Adrenal gland (tissue), 12 donors: ENCODE measurements around the gene RHBDF2. TPM values are rescaled to one million over a fixed set of nuclear protein-coding genes. Genes with fewer than 3 reads are reported as not detected.

Experiments
- DNase-seq, 7 donors: peaks; one replicate each; pipeline ENCODE4 v3.0.0-alpha.2; 2019 to 2020
- H3K27ac ChIP-seq, 5 donors: fragments of 200-600 bp; sonication (generic) in 4 of 5; 1 replicate in 3 of 5; 2 replicates in 2 of 5; pipeline versions ENCODE4 v1.5.1 to v1.8.0; 2016 to 2020; ENCODE audit warnings: mild to moderate bottlenecking in 1 of 5
- H3K27me3 ChIP-seq: fragments of 200-600 bp; 2 replicates; pipeline ENCODE4 v1.8.0; 2021
- H3K36me3 ChIP-seq, 2 donors: fragments of 200-600 bp; replicated peaks in 1 of 2; 1 replicate in 1 of 2; 2 replicates in 1 of 2; pipeline versions ENCODE4 v1.5.1 to v1.8.0; 2018 to 2022
- H3K4me1 ChIP-seq, 2 donors: fragments of 200-600 bp; replicated peaks in 1 of 2; 1 replicate in 1 of 2; 2 replicates in 1 of 2; pipeline versions ENCODE4 v1.5.1 to v1.8.0; 2018 to 2021
- H3K4me3 ChIP-seq, 4 donors: fragments of 200-600 bp; sonication (generic) in 3 of 4; one replicate each; pipeline ENCODE4 v1.5.1; 2016 to 2018
- H3K9me3 ChIP-seq, 3 donors: fragments of 200-600 bp; sonication (generic) in 1 of 3; replicated peaks in 1 of 3; 1 replicate in 2 of 3; 2 replicates in 1 of 3; pipeline versions ENCODE4 v1.5.1 to v1.8.0; 2016 to 2021
- POLR2A ChIP-seq, 2 donors: fragments of 450-650 bp; IDR thresholded peaks; one replicate each; pipeline ENCODE4 v1.6.1; 2017; ENCODE audit warnings: antibody characterized with exemption in 2 of 2, mild to moderate bottlenecking in 2 of 2, moderate library complexity in 1 of 2
- WGBS, 4 donors: extraction: QIAGEN DNeasy Blood & Tissue Kit in 2 of 4; methylation state at CpG; one replicate each; pipeline versions ENCODE4 v1.1.5 to v1.1.7; 2013 to 2017; 5-methylcytosine and 5-hydroxymethylcytosine counted together
- intact Hi-C, 2 donors: fragments of 100-400 bp; cut with DNase I; formaldehyde crosslinking; loops; one replicate each; pipeline versions ENCODE4 v1.14.1 to v1.15.0; 2022 to 2023
- polyA plus RNA-seq, 3 donors: library from polyadenylated mRNA; stranded (reverse); fragments of 200-250 nt in 2 of 3; fragments of 350-450 nt in 1 of 3; fragmentation: Illumina TruSeq in 1 of 3; extraction: RNeasy Lipid Tissue Mini Kit (QIAGEN cat#74804) in 1 of 3; gene quantifications; one replicate each; pipeline ENCODE4 v1.2.3, GENCODE V29; 2013 to 2014
- total RNA-seq, 9 donors: library from RNA; depleted of rRNA in 4 of 9; stranded (reverse); fragments of >200 nt in 4 of 9; fragments of 120-200 nt in 1 of 9; fragmentation: NEBNext Ultra II Directional in 1 of 9; extraction: Animal tissue kit (Norgen Biotek cat#: 25700) in 1 of 9; gene quantifications; one replicate each; pipeline versions ENCODE4 v1.1.0 to v1.2.4, GENCODE V29; 2013 to 2023
- TF ChIP-seq, protein P1 (sequence below), 6 experiments: fragments of 450-650 bp in 4 of 6; fragments of 200-600 bp in 2 of 6; sonication (generic) in 1 of 6; IDR thresholded peaks; 1 replicate in 5 of 6; 2 replicates in 1 of 6; pipeline versions ENCODE4 v1.5.1 to v1.8.0; 2016 to 2021; ENCODE audit warnings: antibody characterized with exemption in 6 of 6, mild to moderate bottlenecking in 2 of 6, moderate library complexity in 1 of 6
- donor health status: healthy with polysubstance abuse.
- donor health status: Bipolar disorder and iron deficiency.
- donor health status: DM: yes; HTN: yes; CAD: no.
- donor health status: DM: no; HTN: no; CAD: no.
- donor health status: DM: no; HTN: no; CAD: no.
- donor health status: DM: yes; HTN: yes; CAD: no.

Gene RHBDF2
- total and polyA plus RNA-seq, 12 donors = 4.9 to 156 (median 40.3) TPM

DNA sequence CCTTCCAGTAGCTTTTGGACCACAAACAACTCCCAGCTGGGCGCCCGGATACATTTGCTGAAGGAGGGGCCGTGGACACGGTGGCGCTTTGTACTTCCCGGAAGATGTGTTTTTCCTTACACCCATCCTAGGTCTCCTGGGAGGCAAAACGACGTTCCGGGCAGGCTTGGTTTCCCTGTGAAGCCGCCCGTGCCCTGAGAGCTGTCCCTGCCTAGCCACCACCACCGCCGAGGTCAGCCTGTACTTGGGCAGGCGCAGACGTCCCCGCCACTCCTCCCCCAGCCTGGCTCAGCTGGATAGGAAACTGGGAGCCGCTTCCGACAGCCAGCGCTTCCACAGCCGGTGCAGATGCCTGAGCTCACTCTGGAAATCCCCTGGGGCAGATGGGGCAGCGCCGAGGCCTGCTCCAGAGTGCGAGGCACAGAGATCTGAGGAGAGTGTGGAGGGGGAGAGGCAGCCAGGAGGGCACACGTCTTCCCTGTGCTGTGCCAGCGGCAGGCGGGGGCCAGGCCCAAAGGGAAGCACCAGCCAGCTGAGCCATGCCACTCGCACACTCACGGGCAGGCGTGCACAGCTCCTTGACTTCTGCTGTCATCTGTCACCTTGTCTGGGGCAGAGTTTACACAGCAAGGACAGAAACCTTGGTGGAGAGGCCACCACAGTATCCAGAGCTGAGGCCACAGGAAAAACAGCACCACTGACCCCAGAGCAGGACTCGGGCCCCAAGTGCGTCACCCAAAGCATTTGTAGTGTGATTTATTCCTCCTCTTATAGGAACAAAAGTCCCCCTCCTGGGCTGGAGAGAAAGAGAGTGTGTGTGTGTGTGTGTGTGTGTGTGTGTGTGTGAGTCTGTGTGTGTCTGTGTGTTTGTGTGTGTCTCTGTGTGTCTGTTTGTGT, 3.0 kb downstream of the RHBDF2 start:
- H3K4me3 ChIP-seq = peak overlapping the region in 1 of 4 donors; percentile 33
- H3K9me3 ChIP-seq = no peaks in the 10 kb centered on the region
- peak; percentile 82 to 93 (median 92) for DNase-seq
- no peaks in the 10 kb centered on the region for H3K36me3 ChIP-seq
- H3K4me1 ChIP-seq = peaks cover 17 to 45% of the 10 kb centered on the region in 2 donors
- H3K27me3 ChIP-seq = no peaks in the 10 kb centered on the region
- peak in 1 of 2 donors; percentile 66 for TF ChIP-seq POLR2A (IDR thresholded peaks at IDR 0.05)
- TF ChIP-seq, protein P1, sequence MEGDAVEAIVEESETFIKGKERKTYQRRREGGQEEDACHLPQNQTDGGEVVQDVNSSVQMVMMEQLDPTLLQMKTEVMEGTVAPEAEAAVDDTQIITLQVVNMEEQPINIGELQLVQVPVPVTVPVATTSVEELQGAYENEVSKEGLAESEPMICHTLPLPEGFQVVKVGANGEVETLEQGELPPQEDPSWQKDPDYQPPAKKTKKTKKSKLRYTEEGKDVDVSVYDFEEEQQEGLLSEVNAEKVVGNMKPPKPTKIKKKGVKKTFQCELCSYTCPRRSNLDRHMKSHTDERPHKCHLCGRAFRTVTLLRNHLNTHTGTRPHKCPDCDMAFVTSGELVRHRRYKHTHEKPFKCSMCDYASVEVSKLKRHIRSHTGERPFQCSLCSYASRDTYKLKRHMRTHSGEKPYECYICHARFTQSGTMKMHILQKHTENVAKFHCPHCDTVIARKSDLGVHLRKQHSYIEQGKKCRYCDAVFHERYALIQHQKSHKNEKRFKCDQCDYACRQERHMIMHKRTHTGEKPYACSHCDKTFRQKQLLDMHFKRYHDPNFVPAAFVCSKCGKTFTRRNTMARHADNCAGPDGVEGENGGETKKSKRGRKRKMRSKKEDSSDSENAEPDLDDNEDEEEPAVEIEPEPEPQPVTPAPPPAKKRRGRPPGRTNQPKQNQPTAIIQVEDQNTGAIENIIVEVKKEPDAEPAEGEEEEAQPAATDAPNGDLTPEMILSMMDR (IDR thresholded peaks at IDR 0.05) = no peak
- 18 to 38% (median 23%) methylated on average over 15 to 31 of the region's 31 CpGs for WGBS, 4 donors
- H3K27ac ChIP-seq = peak overlapping the region; percentile 52 to 95 (median 81)
- intact Hi-C loops = no loop called here

DNA sequence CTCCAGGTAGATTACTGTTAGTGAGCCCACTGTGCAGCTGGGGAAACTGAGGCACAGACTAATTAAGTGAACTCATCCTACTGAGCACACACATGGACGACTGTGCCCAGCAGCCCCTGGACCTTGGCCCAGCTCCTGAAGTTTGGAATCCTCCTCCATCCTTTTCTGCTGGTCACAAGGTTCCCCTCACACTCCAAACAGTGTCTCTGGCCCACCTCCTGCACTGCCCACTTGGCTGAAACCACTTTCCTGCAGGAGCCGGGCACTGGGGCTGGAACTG, 3.6 kb downstream of the RHBDF2 start:
- Histone ChIP-seq H3K4me3 (peak overlapping the region in 1 of 4 donors; percentile 33), H3K27me3 (no peaks in the 10 kb centered on the region), H3K36me3 (no peaks in the 10 kb centered on the region), H3K27ac (peak overlapping the region; percentile 52 to 95 (median 81)), H3K4me1 (peaks cover 17 to 50% of the 10 kb centered on the region in 2 donors), H3K9me3 (no peaks in the 10 kb centered on the region)
- no peak for TF ChIP-seq POLR2A (IDR thresholded peaks at IDR 0.05)
- TF ChIP-seq, protein P1 (IDR thresholded peaks at IDR 0.05) = no peak
- intact Hi-C loops = no loop called here
- 31 to 44% (median 41%) methylated on average over 2 of the region's 2 CpGs; no CpG with 5 or more reads in 1 of the 4 donors for WGBS, 4 donors
- no peak for DNase-seq

DNA sequence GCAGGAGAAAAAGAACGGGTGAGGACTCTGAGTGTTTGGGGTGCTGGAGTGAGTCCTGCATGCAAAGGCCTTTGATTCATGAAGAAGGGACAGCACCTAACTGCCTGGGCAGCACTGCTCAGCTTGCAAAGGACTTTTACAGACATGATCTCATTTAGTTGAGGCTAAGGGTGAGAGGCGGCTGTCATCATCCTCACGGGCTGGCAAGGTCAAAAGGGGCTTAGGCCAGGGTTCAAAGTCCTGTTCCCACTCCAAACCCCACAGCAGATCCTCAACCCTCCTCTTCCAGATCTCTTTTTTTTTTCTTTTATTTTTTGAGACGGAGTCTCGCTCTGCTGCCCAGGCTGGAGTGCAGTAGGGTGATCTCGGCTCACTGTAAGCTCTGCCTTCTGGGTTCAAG, 4.8 kb downstream of the RHBDF2 start:
- peaks cover 8 to 54% of the 10 kb centered on the region in 2 donors for H3K4me1 ChIP-seq
- H3K27ac ChIP-seq = peak overlapping the region in 1 of 5 donors; percentile 95
- no peak overlapping the region for H3K4me3 ChIP-seq
- 78 to 87% (median 84%) methylated on average over 6 of the region's 6 CpGs for WGBS, 4 donors
- H3K36me3 ChIP-seq = no peaks in the 10 kb centered on the region
- H3K9me3 ChIP-seq = no peaks in the 10 kb centered on the region
- DNase-seq = no peak
- intact Hi-C loops = no loop called here
- H3K27me3 ChIP-seq = no peaks in the 10 kb centered on the region
- TF ChIP-seq, protein P1 (IDR thresholded peaks at IDR 0.05) = no peak
- no peak for TF ChIP-seq POLR2A (IDR thresholded peaks at IDR 0.05)

DNA sequence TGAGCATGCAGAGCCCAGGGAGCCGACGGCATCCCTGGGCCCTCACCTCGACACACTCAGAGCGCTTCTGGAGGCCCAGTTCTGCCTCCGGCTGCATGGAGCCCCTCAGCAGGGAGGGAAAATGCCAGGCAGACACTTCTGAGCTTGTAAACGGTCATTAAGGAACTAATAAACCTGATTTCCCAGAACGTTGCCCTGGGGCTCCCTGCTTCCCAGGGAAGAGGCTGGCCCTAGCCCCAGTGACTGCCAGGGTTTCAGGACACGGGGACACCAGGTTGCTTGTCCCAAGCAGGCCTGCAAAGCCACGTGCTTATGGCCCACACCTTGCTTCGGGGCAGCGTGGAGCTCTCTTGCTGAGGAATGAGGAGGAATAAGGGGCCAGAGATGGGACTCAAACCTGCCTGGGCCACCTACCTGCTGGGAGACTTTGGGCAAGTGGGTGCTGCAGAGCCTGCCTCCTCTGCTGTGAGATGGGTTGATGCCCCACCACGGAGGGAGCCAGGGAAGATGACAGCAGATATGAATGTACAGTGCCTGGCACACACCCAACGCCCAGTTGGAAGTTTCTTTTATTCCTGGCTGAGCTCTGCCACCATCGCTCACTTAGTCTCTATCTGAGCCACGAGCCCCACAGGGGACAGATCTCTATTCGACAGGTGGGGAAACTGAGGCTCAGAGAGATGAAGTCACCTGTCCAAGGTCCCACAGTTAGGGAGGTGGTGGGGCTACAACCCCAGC, 5.4 kb downstream of the RHBDF2 start:
- no peaks in the 10 kb centered on the region for H3K36me3 ChIP-seq
- DNase-seq = no peak
- TF ChIP-seq, protein P1 (IDR thresholded peaks at IDR 0.05) = no peak
- no peak for TF ChIP-seq POLR2A (IDR thresholded peaks at IDR 0.05)
- H3K27ac ChIP-seq = peak overlapping the region in 2 of 5 donors; percentile 48 to 95
- H3K4me1 ChIP-seq = peaks cover 8 to 52% of the 10 kb centered on the region in 2 donors
- H3K27me3 ChIP-seq = no peaks in the 10 kb centered on the region
- intact Hi-C loops = no loop called here
- H3K4me3 ChIP-seq = no peak overlapping the region
- no peaks in the 10 kb centered on the region for H3K9me3 ChIP-seq
- WGBS, 4 donors = 72 to 84% (median 80%) methylated on average over 10 to 16 of the region's 16 CpGs
